CD4-positive, alpha-beta T cell treated with Interleukin-17A for 1 hour (primary cell): ENCODE measurements around the gene NDRG3.
"Not testable (repeated sequence)": the region's sequence is repeated elsewhere in the genome, so short reads cannot be mapped to it uniquely, and the experiment has no call there.

Experiments used
- DNase-seq: peaks from one replicate; pipeline ENCODE4 v3.0.0-alpha.2; 2020

Gene NDRG3

GRCh38 chr20:36686504-36686903, 59.4 kb downstream of the NDRG3 start:
- DNase-seq = no peak

- no peak for DNase-seq
Observed at GRCh38 chr20:36684747-36685146, 61.1 kb downstream of the NDRG3 start.

GRCh38 chr20:36682311-36682710, 63.6 kb downstream of the NDRG3 start:
- no peak for DNase-seq

DNA sequence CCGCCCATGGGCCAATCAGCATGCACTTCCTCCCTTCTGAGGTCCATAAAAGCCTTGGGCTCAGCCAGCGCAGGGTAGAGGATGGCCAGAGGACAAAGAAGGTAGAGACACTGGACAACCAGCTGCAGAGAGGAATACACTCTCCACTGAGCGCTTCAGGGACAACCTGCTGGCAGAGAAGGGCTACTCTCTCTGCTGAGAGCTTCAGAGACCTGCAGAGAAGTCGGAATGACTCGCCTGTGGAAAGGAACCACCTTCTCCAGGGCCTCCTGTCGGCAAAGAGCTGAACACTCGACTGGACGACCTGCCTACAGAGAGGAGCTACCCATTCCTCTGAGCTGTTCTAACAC, 68.5 kb downstream of the NDRG3 start:
- no peak for DNase-seq

DNA sequence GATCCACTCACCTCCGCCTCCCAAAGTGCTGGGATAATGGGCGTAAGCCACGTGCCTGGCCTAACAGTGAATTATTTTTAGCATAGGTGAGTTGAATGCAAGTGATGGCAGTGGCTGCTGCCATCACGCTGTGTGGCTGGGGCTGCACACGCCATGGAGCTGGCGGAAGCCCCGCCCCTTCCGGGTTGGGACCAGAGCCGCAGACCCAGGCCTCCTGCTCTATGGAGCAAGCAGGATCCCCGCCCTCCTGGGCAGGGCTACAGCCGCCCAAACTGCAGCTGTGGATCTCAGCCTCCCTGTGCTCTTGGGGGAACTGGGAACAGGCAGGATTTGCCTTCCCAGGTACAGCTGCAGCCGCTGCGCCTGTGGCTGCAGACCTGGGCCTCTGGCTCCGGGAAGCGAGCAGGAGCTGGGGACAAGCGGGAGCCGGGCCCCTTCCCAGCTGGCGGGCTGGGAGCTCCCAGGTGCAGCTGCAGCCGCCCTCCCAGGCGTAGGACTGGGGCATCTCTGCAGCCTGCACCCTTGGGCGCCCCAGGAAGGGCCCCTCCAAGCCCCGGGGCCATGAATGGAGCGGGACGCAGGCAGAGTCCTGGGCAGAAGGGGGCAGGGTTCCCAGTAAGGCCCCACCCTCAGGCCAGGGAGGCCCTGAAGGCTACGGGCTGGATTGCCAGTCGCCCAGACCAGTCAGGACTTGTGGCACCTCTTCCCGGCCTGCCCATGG, 69.0 kb downstream of the NDRG3 start:
- no peak for DNase-seq

DNA sequence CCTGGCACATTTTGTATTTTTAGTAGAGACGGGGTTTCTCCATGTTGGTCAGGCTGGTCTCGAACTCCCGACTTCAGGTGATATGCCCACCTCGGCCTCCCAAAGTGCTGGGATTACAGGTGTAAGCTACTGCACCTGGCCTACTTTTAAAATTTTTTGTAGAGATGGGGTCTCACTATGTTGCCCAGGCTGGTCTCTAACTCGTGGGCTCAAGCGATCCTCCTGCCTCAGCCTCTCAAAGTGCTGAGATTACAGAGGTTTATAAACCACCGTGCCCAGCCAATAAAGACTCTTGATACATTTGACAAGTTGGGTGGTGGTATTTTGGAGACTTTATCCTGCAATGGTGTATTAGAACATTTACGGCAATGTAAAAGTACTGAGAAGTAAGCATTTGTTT, 70.3 kb downstream of the NDRG3 start:
- DNase-seq = not testable (repeated sequence)

DNA sequence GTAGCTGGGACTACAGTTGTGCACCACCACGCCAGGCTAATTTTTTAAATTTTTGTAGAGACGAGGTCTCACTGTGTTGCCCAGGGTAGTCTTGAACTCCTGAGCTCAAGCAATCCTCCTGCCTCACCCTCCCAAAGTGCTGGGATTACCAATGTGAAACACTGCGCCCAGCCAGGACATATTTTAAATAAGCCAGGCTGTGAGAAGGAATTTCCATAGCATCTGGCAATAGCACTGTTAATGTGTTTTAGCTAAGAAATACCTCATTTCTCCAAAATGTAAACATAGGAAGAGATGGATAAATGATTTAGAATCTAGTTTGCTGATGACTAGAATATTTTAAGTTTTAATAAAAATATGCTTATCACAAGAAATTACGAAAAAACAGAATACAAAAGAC, 72.9 kb downstream of the NDRG3 start:
- DNase-seq = no peak

- DNase-seq = no peak
Observed at GRCh38 chr20:36670665-36671357, 75.1 kb downstream of the NDRG3 start.

DNA sequence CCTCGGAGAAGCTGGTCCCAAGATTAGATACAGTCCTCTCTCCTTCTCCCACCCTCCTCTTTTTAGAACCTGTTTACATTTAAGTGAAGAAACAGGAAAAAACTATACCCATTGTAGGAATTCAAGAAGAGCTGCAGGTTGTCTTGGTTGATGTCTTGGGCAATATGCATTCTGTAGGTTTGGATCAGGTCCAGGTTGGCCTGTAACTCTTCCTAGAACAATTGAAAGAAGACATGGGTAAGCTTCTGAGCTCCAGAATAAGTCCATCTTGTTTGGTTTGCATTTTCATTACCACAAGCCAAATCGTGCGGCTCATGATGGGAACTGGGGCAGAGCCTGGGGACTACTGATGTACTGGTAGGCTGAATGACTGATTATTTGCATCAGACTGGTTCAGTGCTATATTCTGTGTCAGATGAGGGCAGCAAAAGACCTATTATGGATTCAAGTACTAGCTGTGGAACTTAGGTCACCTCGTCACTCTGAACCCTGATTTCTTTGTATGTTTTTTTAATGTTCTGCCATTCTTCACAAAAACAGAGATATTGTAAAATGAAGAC, 79.6 kb downstream of the NDRG3 start:
- DNase-seq = peak; percentile 23

DNA sequence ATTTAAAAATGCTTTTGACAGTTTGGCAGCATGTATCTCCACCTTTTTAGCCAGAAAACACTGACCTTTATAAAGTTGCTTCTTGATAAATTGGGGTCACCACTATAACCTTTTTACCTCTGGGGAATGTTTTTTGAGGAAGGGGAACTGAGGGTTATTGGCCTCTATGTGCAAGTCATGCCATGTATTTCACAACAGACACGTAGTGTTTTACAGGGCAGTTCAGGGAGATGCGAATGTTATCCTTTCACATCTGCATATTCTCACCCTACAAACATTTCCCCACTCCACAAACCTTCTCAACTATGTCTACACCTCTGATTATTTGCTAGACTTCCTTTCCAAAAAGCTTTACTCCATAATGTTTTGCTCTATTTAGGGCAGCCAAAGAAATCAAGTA, 82.9 kb downstream of the NDRG3 start:
- DNase-seq = no peak

GRCh38 chr20:36658300-36658699, 87.6 kb downstream of the NDRG3 start:
- DNase-seq = peak; percentile 57

DNA sequence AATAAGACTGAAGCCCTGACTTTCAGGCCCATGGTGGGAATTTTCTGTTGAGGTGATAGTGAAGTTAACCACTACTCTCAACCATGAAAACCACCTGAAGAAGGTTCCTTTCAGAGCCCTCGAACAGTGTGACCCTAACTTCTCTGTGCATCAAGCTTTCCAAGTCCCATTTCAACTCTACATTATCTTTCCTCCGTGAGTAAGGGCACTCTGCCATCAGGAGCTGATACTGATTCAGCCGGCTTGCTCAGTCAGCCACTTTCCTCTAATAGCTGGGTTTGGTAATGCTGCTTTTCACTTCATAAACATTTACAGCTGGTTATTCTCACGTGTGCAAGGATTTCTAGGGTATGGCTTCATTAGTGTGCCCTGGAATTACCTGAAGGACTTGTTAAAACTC, 89.2 kb downstream of the NDRG3 start:
- no peak for DNase-seq

GRCh38 chr20:36655004-36655403, 90.9 kb downstream of the NDRG3 start:
- DNase-seq = no peak

GRCh38 chr20:36654506-36654905, 91.4 kb downstream of the NDRG3 start:
- no peak for DNase-seq

DNA sequence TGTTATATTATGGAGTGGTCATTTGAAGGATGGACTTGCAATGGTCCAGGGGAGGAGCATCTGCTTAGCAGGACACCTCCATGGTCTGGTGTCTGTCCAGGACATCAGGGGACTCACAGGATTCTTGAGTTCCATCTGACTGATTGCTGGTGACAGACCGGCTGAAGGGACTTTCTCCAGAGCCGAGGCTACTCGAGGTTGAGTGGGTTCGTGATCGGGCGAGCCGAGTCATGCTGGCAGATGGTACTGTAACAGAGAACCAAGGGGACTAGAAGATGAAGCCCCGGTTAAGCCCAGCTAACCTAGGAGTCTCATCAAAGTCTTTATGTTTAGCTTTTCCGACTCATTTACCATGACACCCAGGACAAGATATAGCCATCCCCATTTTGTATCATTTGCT, 92.4 kb downstream of the NDRG3 start:
- no peak for DNase-seq

GRCh38 chr20:36647196-36648121, 98.4 kb downstream of the NDRG3 start:
- DNase-seq = no peak

GRCh38 chr20:36646678-36647077, 99.2 kb downstream of the NDRG3 start:
- no peak for DNase-seq

DNA sequence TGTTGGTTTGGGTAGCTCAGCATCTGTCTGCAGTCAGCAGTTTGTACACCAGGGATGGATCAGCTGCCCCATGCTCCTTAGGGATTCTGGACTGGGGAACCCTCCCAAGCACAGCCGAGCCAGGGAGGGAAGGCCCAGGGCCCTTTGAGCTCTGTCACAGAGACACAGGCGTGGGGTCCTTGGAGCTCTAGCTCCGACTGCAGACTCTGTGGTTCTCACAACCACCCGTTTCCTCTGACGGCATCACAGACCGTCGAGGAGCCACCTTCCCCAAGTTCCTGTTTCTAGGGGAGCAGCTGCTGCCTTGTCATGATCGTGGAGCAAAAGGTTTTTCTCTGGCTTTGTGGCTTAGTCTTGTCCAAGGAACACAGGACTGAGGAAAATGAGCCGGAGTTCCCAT, 99.9 kb downstream of the NDRG3 start, which contains the start of gene SLA2:
Gene SLA2 (minus strand): TSS at position 199 of the 400 bp plus-strand sequence. CDS start 4,861 bp downstream, outside the sequence.
- peak; percentile 72 for DNase-seq

GRCh38 chr20:36645353-36645752, 100.5 kb downstream of the NDRG3 start:
- no peak for DNase-seq

DNA sequence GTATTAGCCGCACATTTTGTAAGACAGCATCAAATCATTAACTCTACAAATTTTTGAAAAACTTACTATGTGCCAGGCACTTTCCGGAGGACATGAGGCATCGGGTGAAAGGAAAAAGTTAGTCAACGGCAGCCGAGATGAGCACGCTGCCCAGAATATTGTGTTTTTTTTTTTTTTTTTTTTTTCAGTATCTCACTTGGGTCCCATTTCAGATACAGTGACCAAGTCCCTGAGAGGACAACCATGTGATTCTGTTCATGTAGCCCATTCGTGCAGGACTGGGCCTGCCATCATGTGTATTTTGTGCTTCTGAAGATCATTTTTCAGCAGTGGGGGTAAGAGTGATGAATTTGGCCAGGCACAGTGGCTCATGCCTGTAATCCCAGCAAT, 101.2 kb downstream of the NDRG3 start:
- no peak for DNase-seq

DNA sequence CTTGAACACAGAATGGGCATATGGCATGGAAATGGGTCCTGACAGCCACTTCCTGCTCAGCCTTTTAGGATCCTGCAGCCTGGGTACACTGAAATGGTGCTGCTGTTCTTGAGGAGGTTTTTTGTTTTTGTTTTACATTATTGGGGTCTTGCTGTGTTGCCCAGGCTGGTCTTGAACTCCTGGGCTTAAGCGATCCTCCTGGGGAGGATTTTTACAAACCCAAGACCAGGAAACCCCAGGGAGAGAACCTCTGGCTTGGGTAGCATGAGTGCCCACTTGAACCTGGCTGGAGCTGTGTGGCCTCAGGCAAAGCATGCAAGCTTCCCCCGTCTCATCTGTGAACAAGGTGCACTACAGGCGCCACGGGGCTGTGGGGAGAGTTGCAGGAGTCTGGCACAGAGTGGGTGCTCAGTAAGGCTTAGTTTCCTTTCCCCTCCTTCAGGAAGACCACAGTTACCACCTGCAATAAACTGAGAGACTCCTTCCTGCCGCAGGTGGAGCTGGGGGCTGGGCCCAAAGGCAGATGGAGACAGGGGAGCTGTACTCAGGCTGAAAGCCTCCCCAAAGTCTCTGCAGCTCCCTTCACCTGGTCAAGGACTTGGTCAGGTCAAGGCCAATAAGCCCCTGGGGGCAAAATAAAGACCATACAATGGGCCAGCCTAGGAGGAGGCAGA, 101.7 kb downstream of the NDRG3 start:
- peak; percentile 73 for DNase-seq

- DNase-seq = no peak
Observed at GRCh38 chr20:36642136-36642535, 103.8 kb downstream of the NDRG3 start.

DNA sequence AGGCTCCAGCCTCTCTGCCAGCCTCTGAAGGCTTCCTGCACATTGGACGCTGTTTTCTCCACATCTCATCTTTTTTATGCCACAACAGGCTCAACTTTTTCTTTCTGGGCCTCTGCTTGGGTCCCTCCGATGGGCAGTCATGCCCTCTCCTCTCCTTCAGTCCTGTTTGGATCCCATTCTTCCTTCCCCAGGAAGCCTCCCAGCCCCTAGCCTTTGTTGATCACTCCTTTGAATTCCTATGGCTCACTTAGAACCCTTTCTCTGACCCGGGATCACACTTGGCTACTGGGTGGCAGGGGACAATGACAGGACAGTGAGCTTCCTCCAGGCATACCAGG, 104.4 kb downstream of the NDRG3 start:
- DNase-seq = no peak
